CD14-positive monocyte (primary cell): Measurements from ENCODE around the gene RAN. TPM values are rescaled to one million over a fixed set of nuclear protein-coding genes. Genes with fewer than 3 reads are reported as not detected.

Source experiments
- DNase-seq, 3 donors: peaks; one replicate each; pipeline ENCODE4 v3.0.0-alpha.2; 2011 to 2022
- H2AFZ ChIP-seq: 2 replicates; pipeline ENCODE4 v1.6.0; 2012; ENCODE audit warnings: mild to moderate bottlenecking, low read depth, low read length, inconsistent platforms; ENCODE audit not compliant: insufficient read depth, poor library complexity, severe bottlenecking
- H3K27ac ChIP-seq, 2 donors: 1 replicate in 1 of 2; 2 replicates in 1 of 2; pipeline ENCODE4 v1.5.1; 2012 to 2013; ENCODE audit warnings: low read length in 2 of 2, control low read depth in 1 of 2, inconsistent platforms in 1 of 2, low read depth in 1 of 2, mild to moderate bottlenecking in 1 of 2
- H3K27me3 ChIP-seq, 2 donors: one replicate each; pipeline versions ENCODE4 v1.6.0 to v1.6.1; 2011 to 2013; ENCODE audit warnings: low read length in 2 of 2; ENCODE audit not compliant: control insufficient read depth in 2 of 2, insufficient read depth in 2 of 2
- H3K36me3 ChIP-seq, 2 donors: replicated peaks in 1 of 2; 1 replicate in 1 of 2; 2 replicates in 1 of 2; pipeline versions ENCODE4 v1.5.1 to v1.6.1; 2012 to 2013; ENCODE audit warnings: low read length in 2 of 2, control low read depth in 1 of 2, inconsistent platforms in 1 of 2, mild to moderate bottlenecking in 1 of 2; ENCODE audit not compliant: insufficient read depth in 2 of 2, control insufficient read depth in 1 of 2
- H3K4me1 ChIP-seq, 2 donors: 1 replicate in 1 of 2; 2 replicates in 1 of 2; pipeline versions ENCODE4 v1.5.1 to v1.6.1; 2012 to 2013; ENCODE audit warnings: low read length in 2 of 2, control low read depth in 1 of 2, inconsistent platforms in 1 of 2, mild to moderate bottlenecking in 1 of 2, moderate library complexity in 1 of 2; ENCODE audit not compliant: insufficient read depth in 2 of 2, control insufficient read depth in 1 of 2
- H3K4me2 ChIP-seq: replicated peaks from 2 replicates; pipeline ENCODE3; 2012; ENCODE audit warnings: low read length, moderate library complexity, mild to moderate bottlenecking; ENCODE audit not compliant: poor library complexity, severe bottlenecking; ENCODE audit errors: extremely low read depth
- H3K4me3 ChIP-seq, 3 experiments: fragments of 200-600 bp in 1 of 3; sonication (generic) in 1 of 3; replicated peaks in 1 of 3; 1 replicate in 2 of 3; 2 replicates in 1 of 3; pipeline ENCODE4 v1.5.1; 2011 to 2013; ENCODE audit warnings: low read length in 3 of 3, mild to moderate bottlenecking in 3 of 3, control low read depth in 2 of 3, low read depth in 2 of 3, inconsistent platforms in 1 of 3, moderate library complexity in 1 of 3
- H3K79me2 ChIP-seq: 2 replicates; pipeline ENCODE4 v1.6.0; 2012; ENCODE audit warnings: mild to moderate bottlenecking, control low read depth, inconsistent platforms, low read length, moderate library complexity; ENCODE audit not compliant: insufficient read depth
- H3K9ac ChIP-seq: 2 replicates; pipeline ENCODE4 v1.6.0; 2017; ENCODE audit warnings: low read length, mild to moderate bottlenecking; ENCODE audit not compliant: insufficient read depth, poor library complexity, severe bottlenecking
- H3K9me3 ChIP-seq, 2 donors: replicated peaks in 1 of 2; 1 replicate in 1 of 2; 2 replicates in 1 of 2; pipeline versions ENCODE4 v1.5.1 to v1.6.1; 2012 to 2013; ENCODE audit warnings: low read length in 2 of 2, control low read depth in 1 of 2; ENCODE audit not compliant: control insufficient read depth in 1 of 2, insufficient read depth in 1 of 2
- H4K20me1 ChIP-seq: 2 replicates; pipeline ENCODE4 v1.6.0; 2012; ENCODE audit warnings: mild to moderate bottlenecking, low read length, control low read depth, moderate library complexity; ENCODE audit not compliant: insufficient read depth
- H3K27ac Mint-ChIP-seq, 7 donors: one replicate each; pipeline ENCODE4 v1.8.0; 2020; ENCODE audit warnings: mild to moderate bottlenecking in 7 of 7, mixed read lengths in 7 of 7, moderate library complexity in 6 of 7, inconsistent platforms in 2 of 7
- H3K27me3 Mint-ChIP-seq, 3 donors: one replicate each; pipeline ENCODE4 v1.8.0; 2021 to 2022; ENCODE audit warnings: low read depth in 3 of 3, mild to moderate bottlenecking in 3 of 3, mixed read lengths in 3 of 3, moderate library complexity in 3 of 3, inconsistent platforms in 1 of 3
- H3K36me3 Mint-ChIP-seq, 2 donors: one replicate each; pipeline ENCODE4 v1.8.0; 2020; ENCODE audit warnings: mixed read lengths in 2 of 2, inconsistent platforms in 1 of 2, mild to moderate bottlenecking in 1 of 2
- H3K4me1 Mint-ChIP-seq: one replicate; pipeline ENCODE4 v1.8.0; 2020; ENCODE audit warnings: mild to moderate bottlenecking, mixed read lengths
- H3K4me3 Mint-ChIP-seq, 2 donors: one replicate each; pipeline ENCODE4 v1.8.0; 2020; ENCODE audit warnings: mild to moderate bottlenecking in 2 of 2, mixed read lengths in 2 of 2, moderate library complexity in 1 of 2
- H3K9me3 Mint-ChIP-seq, 7 donors: one replicate each; pipeline ENCODE4 v1.8.0; 2020 to 2022; ENCODE audit warnings: mixed read lengths in 7 of 7, mild to moderate bottlenecking in 6 of 7, moderate library complexity in 6 of 7, inconsistent platforms in 2 of 7
- CTCF ChIP-seq: fragments of 200-600 bp; IDR thresholded peaks from one replicate; pipeline ENCODE4 v1.8.0; 2022; ENCODE audit warnings: antibody characterized with exemption, mild to moderate bottlenecking
- WGBS: methylation state at CpG from one replicate; pipeline ENCODE4 v1.1.5; 2013; ENCODE audit warnings: missing lambda C conversion rate; ENCODE audit not compliant: insufficient coverage; 5-methylcytosine and 5-hydroxymethylcytosine counted together
- intact Hi-C, 2 donors: fragments of 100-400 bp; cut with micrococcal nuclease; formaldehyde crosslinking; loops; one replicate each; pipeline versions ENCODE4 v1.15.0 to v1.15.1; 2023
- polyA plus RNA-seq, 3 donors: library from polyadenylated mRNA; depleted of rRNA in 1 of 3; unstranded in 2 of 3; stranded (reverse) in 1 of 3; fragments of 300-500 nt in 2 of 3; fragments of >200 nt in 1 of 3; fragmentation: Illumina TruSeq in 2 of 3; gene quantifications; 1 replicate in 2 of 3; 2 replicates in 1 of 3; pipeline ENCODE4 v1.2.3, GENCODE V29; 2012 to 2021
- small RNA-seq: library from RNA; depleted of rRNA; stranded (forward); fragments of <200 nt; gene quantifications from one replicate; pipeline ENCODE3, GENCODE V24; 2012; ENCODE audit warnings: low read depth; ENCODE audit not compliant: insufficient read length

Gene RAN
- polyA plus RNA-seq, 3 donors, result 197 to 443 (median 366) TPM

GRCh38 chr12:130925666-130926015, 53.8 kb downstream of the RAN start:
- H3K27ac Mint-ChIP-seq, result no peak overlapping the region
- peaks cover 5% of the 10 kb centered on the region for H3K4me1 Mint-ChIP-seq
- 72% methylated on average over 3 of the region's 7 CpGs for WGBS
- Histone ChIP-seq H3K79me2 (no peaks in the 10 kb centered on the region), H2AFZ (no peak overlapping the region), H3K36me3 (no peaks in the 10 kb centered on the region), H3K4me2 (no peak overlapping the region), H4K20me1 (no peaks in the 10 kb centered on the region), H3K27me3 (peaks cover 4 to 6% of the 10 kb centered on the region in 2 donors), H3K4me1 (no peaks in the 10 kb centered on the region), H3K4me3 (no peak overlapping the region), H3K9me3 (peaks cover 12 to 13% of the 10 kb centered on the region in 2 donors), H3K9ac (no peak overlapping the region), H3K27ac (no peak overlapping the region)
- H3K4me3 Mint-ChIP-seq, result no peak overlapping the region
- peaks cover 6 to 19% (median 9%) of the 10 kb centered on the region in 7 donors for H3K9me3 Mint-ChIP-seq
- TF ChIP-seq CTCF, result no peak
- intact Hi-C loops, result no loop called here
- DNase-seq, result no peak
- H3K27me3 Mint-ChIP-seq, result peaks cover 36 to 57% (median 41%) of the 10 kb centered on the region in 3 donors
- H3K36me3 Mint-ChIP-seq, result no peaks in the 10 kb centered on the region

Small RNAs within 50 kb of the gene (small RNA-seq; reads per million reads assigned to genes)
- gene RF00019 (not detected), gene RNU6-1077P (not detected)

Other genes starting within 250 kb of the RAN start
- not detected for gene RIMBP2, start 155.8 kb upstream of the RAN start, polyA plus RNA-seq
- 10 to 100 TPM in 1 of 3 donors, 1 to 10 TPM in 2; 4.8 to 32.9 (median 7.6) TPM for gene STX2, start 32.8 kb upstream of the RAN start, polyA plus RNA-seq
- 10 to 100 TPM in 1 of 3 donors, 1 to 10 TPM in 2; 4.7 to 17.9 (median 4.9) TPM for gene ADGRD1, start 81.8 kb downstream of the RAN start, polyA plus RNA-seq